ENCODE results near the gene IGFALS.

Gene IGFALS

DNA sequence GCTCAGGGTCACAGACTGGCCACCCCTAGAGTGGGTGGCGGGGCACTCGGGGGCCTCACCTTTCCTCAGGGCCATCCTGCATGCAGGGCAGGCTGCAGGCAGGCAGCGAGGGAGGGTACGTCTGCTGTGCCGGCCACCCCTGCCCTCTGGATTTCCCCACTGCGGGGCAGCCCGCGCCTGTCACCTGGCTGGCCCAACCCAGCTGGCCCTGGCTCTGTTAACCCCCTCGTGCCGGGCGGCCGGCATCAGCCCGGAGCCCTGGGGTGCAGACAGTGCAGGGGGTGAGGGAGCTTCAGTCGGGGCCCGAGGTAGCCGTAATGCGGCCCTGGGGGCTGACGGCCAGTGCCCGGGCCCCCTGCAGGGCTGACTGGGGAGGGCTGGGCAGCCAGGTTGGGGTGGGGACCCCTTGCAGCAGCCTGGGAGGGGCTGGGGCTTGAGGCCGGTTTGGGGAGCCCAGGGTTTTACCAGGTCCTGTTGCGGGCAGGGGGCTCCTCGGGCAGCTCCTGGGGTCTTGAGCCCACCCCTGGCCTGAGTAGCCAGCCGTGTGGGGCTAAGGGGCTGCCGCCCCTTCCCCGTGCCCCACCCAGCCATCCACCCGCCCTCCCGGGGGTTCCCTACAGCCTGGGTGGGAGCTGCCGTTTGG, at the start of gene IGFALS:
Gene IGFALS (minus strand): TSS at position 128 of the 643 bp plus-strand sequence. CDS start 53 bp downstream, at position 75.
- DNase-seq = no peak

DNA sequence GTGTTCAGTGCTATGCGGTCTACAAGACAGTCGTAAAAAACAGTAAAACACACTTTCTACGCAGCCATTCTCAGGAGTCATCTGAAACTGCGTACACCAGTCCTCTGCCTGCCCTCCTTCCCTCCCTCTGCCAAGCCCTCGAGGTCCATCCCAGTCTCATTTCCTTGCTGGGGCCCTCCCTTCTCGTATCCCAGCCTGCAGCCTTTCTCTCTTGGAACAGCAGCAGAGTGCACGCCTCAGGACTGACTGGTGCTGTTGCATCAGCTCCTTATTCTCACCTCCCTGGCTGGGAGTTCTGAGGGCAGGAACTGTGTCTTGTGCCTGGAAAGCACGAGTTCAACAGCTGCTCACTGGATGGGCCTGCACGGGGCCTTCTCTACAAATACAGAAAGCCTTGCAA, 46.0 kb upstream of the IGFALS start:
- no peak for DNase-seq

DNA sequence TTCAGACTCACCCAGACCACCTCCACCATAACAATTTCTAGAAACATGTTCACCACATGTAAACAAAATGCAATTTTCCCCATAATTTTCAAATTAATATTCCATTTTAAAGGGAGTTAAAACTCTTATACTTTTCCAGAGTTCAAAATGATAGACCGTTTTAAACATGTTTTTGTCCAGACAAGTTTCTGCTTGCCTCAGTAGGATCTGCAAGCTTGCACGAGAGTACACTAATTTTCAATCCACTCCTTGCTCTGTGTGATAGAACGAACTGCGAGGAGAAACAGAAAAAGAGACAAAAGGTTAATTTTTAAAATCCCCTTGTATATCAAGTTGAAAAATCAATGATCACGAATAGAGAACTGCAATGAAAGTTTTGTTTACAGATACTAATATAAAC, 40.6 kb upstream of the IGFALS start:
- no peak for DNase-seq

DNA sequence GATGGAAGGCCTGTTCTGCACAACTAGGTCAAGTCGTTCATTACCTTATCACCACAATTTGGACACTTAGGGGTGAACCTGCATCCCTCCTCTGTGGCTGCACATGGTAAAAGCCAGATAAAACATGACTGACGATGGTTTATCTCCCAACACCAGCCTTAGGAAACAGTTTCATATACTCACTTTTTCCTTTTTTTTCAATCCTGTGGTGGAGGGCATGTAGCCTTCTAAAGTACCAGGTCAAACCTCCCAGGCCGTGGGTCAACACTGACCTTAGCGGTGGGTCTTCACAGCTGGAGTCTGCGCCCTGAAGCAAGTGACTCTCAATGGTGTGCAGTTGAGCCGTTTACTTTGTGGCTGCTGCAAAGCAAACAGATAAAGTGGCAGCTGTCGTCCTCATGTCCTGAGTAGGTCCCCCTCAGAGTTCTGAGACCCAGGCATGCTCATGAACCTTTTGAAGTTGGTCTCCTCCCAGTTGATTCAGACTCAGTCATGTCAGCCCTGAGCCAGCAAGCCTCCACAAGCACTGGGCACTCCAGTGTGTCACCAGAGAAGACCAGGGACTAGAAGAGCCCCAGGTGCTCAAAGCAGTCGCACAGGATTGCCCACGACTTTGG, 39.4 kb upstream of the IGFALS start:
- no peak for DNase-seq

DNA sequence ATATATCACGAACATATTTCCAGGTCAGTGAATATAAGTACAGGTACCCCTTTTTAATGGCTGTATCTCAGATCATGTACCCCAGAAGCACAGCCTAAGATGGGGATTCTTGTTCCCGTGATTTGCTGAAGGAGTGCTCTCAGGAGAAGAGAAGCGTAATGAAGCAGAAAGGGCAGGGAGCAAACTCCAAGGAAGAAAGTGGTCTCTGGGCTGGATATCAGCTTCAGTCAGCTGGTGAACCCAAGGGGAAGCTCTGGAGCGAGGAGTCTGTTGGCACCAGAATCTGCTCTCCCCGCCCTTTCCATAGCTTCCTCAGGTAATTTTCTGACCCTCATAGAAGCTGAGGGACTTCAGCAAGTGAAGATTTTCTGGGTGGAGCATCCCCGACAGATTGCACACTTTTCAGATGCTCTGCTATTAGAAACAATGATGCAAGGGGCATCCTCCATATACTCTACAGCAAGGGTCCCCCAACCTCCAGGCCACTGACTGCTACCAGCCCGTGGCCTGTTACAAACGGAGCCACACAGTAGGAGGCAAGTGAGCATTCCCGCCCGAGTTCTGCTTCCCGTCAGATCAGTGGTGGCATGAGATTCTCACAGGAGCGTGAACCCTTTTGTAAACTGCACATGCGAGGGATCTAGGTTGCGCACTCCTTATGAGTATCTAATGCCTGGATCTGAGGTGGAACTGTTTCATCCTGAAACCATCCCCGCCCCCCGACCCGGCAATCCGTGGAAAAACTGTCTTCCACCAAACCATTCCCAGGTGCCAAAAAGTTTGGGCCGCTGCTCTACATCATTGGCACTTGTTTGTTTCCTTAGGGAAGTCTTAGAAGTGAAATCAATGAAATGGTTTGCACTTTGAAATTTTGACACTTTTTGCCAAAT, 37.9 kb upstream of the IGFALS start:
- no peak for DNase-seq

DNA sequence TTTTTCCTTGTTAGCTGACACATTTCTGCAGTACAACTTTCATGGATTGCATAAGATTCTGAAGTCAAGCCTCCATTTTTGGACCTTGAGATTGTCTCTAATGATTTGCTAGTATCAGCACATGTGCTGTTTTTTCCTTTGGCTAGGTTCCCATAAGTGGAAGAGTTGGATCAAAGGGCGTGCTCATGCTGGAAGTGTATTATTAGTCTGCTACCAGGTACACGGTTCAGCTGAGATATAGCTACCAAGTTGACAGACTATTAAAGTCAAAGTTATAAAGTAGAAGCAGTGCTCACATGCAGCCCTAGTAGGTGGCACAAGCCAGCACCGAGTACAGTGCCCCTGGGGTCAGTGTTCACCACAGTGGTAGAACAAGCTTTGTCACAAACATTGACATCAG, 36.7 kb upstream of the IGFALS start:
- DNase-seq = no peak

DNA sequence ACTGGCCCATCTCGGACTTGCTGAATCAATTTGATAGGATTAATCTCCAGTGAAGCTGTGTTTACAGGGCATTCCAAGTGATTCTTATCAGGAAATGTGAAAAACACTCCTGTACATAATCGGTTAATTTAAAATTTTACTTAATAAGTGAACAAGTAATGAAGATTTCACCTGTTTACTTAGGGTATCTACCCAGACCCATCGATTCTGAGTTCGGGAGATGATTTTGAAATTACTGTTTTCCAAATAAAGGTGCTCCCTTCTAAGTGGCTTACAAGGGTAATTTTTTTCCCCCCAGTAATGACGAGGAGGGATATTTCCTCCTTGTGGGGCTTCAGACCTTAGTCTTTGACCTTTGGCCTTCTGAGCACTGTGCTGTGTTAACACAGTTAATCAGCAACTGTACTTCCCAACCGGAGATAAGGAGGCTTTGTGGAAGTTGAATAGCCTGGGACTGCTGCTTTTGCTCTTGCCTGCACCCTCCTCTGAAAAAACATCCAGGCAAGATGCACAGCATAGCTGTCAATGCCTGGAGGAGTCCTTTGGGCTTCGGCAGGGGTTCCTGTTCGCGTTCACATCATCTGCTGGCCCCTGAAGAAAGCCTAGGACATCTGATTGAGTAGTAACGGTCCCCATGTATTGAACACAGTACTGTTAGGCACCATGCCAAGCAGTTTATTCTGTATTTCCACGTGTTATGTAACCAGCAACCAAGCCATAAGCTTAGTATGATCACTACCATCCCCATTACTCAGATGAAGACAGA, 35.3 kb upstream of the IGFALS start:
- DNase-seq = no peak

DNA sequence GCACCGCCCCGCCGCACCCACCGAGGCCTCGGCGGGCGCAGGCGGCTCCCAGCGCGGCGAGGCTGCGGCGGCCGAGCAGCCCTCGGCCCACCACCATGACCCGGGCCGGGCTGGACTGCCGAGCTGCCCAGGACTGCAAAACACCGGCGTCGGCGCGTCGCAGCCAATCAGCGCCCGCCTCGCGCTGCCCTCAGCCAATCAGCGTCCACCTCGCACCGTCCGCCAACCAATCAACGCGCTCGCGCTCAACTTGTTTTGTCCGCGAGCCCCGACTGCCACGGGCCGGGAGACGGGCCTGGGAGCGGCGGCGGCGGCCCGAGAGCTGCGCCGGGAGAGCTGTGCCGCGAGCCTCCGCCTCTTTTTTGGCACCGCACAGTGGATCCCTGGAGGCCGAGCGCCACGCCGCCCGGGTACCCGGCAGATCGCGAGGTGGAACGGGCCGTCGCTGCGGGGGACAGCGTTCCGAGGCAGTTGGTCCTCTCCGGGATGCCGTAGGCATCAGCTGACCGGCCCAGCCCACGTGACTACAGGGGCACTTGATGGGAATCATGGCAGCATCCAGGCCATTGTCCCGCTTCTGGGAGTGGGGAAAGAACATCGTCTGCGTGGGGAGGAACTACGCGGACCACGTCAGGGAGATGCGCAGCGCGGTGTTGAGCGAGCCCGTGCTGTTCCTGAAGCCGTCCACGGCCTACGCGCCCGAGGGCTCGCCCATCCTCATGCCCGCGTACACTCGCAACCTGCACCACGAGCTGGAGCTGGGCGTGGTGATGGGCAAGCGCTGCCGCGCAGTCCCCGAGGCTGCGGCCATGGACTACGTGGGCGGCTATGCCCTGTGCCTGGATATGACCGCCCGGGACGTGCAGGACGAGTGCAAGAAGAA, 33.4 kb upstream of the IGFALS start, which contains the start of the genes FAHD1 and HAGH:
Gene FAHD1 (plus strand): TSS at position 516 of the 883 bp plus-strand sequence. CDS start 33 bp downstream, at position 549.
Gene HAGH (minus strand): TSS at position 135 of the 883 bp plus-strand sequence. CDS start 38 bp downstream, at position 97.
- DNase-seq = peak; percentile 93

DNA sequence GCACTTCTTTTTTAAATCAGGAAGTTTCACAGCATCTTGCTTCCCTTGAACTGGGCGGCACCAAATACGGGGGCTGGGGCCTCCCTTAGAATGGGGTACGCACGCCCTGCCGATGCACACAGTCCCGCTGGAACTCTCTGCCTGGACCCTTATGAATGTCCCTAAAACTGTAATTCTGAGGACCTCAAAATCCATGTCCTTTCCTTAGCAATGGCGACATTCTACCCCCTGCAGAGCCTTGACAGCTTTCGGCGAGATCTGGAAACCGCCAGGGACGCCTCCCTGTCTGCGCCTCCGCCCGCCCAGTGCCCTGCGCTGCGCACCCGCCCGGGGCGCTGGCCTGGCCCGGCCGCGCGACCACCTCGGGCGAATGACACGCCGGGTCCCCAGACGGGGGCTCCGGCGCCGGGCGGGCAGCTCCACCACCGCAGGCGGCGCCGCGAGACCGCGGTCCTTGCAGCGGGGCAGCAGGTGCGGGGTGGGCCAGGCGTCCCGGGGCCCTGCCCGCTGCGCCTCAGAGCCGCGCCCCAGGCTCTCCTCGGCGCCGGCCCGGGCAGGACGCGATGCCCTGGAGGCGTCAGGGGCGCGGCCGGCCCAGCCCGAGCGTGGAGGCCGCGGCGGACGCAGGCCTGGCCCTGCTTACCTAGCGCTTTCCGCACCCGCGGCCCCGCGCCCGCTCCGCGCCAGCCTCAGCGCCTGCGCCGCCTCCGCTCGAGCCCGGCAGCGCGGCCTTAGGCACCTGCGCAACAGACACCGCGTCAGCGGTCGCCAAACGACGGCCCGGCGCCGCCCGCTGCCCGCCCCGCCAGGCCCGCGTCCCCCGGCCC, 32.6 kb upstream of the IGFALS start:
- peak; percentile 72 for DNase-seq

DNA sequence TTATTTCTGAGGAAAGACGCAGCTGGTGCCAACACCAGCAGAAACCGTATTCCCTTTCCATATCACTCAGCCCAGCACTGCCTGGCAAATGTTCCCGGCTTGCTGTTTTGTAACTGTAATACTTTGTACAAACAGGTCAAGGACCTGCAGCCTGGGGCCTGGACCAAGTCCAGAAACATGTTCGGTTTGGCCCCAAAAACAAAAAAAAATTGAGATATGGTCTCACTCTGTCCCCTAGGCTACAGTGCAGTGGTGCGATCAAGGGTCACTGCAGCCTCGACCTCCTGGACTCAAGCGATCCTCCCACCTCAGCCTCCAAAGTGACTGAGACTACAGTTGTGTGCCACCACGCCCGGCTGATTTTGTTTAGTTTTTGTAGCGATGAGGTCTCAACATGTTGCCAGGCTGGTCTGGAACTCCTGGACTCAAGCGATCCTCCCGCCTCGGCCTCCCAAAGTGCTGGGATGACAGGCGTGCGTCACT, 31.9 kb upstream of the IGFALS start:
- DNase-seq = no peak

DNA sequence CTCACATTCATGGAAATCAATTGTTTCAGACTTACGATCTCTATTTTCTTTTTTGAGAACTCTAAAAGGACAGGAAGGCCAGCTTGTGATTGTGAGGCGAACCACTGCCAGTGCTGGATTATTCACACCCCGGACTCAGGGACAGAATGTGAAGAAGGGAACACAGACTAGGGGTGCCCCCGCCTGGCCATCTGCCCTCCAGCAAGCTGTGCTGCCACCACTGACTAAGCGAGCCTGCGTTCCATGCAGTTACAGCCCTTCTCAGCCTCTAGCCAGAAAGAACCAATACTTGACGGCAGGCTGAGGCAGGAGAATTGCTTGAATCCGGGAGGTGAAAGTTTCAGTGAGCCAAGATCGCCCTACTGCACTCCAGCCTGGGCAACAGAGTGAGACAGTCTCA, 30.3 kb upstream of the IGFALS start:
- DNase-seq = peak; percentile 23

DNA sequence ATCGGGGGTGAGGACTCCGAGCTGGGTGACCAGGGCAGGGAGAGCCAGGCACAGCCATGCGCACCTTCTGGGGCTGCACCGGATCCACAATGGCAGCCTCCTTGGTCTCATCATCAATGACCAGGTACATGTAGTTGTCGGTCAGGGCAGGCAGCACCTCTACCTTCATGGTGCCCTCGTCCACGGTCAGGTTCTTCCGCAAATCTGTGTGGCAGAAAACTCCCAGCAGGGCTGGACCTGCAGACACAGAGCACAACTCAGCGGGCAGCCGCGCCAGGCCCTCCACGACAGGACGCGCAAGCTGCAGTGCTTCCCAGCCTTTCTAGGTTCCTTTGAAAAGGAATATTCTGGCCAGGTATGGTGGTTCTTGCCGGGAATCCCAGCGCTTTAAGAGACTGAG, 29.3 kb upstream of the IGFALS start:
- DNase-seq = no peak

DNA sequence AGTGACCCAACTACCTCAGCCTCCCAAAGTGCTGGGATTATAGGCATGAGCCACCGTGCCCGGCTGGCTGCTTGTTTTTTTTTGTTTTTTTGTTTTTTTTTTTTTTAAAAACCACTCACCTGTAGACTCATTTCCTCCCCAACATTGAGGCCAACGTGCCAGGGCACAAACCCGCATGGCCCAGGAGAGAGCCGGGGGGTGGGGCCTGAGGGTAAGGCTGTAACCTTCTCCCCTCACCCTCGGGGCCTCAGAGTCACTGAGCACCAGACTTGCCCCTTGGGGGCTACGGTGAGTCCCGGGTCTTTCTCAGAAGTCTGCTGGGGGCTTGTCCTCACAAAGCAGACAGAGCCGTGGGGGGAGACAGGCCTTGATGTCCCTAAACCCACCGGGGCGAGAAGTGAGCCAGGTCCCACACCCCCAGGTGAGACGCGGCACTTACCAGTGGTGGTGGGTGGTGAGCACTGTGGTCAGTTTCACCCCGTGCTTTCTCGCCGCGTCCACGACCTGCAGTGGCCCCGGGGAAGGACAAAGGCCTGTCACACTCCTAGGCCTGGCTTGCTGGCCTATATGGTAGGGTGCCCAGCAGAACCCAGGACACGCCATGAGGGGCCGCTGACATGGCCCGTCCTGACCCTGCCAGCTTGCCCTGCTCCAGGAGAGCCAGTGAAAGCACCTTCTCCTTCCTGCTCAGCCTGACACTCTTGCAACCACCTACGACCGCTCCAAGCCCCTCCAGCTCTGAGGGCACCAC, 28.5 kb upstream of the IGFALS start:
- no peak for DNase-seq

DNA sequence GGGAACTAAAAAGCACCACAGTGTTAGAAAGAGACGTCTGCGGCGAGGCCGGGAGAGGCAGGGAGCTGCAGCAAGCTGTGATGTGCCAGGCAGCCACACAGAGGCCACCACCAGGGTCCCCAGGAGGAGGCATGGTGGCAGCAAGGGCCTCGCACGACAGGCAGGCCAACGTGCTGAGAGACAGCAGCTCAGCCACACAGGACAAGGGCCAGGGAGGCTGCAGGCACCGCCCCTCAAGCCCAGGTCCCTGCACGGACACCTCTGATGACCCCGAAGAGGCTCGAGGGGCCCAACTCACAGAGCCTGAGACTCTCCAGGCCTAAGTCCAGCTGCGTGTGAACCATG, 27.4 kb upstream of the IGFALS start:
- DNase-seq = no peak

DNA sequence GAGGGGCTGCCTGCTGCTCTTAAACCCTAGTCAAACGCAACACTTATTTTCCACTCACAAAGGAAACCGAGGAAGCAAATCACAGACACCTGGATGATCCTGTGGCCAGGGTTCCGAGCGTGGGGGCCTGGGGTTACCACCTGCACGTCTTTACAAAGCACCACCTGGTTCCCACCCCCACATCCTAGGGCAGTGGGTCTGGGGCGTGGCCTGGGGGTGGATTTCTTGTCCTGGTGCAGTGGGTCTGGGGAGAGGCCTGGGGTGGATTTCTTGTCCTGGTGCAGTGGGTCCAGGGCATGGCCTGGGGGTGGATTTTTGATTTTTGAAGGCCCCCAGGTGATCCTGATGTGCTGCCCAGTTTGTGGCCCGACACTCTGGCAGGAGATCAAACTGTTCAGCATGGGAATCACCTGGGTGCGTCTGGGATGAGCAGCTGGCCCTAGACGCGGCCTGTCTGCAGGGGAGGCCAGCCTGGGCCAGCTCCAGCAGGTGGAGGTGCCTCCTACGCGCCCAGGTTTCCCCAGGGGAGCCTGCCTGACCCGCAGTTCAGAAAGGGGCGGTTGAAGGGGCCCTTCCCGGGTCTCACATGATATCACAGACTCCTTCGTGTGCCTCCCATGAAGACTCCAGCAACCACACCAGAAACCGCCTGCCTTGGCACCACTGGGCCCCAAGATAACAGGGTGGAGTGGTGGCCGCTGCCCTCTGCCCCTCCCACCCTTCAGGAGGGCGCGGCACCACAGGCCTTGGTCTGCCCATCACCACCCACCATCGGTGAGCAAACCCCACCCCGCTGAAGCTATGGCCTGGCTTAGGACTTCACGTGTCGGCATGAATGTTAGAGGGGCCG, 26.8 kb upstream of the IGFALS start:
- DNase-seq = no peak

DNA sequence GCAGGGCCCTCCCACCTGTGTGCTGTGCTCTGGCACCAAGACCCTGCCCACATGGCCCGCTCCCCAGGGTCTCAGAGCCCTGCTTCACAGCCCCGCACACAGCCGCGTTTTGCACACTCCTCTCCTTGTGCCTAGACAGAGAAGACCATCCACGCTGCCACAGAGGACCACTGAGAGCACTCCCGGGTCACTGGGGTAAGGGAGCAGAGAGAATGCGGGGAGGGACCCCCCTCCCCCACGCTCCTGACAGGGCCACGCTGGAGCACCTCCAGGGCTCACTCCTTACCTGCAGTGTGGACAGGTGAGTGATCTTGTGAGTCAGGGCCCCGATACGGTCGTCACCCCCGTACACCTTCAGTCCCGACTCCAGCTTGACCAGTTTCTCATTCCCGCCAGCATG, 26.1 kb upstream of the IGFALS start:
- DNase-seq = no peak

DNA sequence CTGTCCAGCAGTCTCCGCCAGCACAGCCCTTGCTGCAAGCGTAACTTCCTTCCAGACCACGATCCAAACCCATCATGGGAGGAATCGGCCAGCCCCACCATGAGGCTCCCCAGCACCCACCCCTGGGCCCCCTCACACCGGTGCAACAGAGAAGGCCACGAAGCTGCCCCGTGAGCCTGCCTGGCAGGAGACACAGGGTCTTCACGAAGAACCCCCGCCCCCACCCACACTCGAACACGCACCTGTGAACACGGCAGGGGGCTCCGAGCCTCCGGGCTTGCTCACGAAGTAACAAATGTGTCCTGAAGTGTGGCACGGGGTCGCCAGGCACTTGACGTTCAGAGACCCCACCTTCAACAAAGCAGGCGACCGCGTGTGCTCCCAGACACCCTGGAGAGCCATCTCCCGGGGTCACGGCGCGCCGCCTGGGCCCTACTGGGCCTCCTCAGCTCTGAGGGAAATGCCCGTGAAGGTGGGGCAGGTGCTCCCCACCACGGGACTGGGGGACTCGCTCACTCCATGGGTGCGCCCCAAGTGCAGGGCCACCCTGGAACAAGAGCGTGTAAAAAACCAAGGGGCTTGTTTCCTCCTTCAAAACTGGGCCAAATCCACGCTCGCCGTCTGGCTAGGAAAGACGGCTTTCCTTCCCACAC, 25.5 kb upstream of the IGFALS start:
- no peak for DNase-seq

DNA sequence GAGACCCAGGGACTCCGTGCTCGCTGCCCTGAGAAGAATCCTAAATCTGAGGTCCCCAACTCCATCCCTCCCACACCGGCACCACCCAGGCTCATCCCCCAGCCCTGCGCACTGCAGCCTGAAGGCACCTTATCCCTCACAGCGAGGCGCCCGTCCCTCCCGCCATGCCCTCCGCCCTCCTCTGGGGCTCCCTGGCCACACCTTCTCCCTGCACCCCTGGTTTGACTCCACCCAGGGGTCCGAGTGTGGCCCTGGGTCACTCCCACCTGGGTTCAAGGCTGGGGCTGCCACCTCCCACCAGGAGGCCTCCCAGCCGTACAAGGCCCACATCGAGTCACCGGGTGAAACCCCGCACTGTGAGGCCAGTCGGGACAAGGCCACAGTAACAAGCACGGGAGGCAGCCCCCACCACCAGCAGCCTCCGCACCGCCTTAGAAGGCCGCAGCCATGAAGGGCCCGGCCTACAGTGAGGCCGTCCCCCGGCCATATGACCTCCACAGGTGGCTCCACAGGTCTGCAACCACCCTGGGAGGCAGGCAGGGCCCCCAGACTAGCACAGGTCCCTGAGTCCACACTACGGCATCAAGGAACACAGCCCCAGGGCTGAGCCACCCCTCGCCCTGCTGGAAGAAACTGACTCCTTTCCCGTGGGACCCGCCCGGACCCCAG, 24.8 kb upstream of the IGFALS start:
- no peak for DNase-seq
